Measurements from ENCODE around the gene SLC37A1.

SLC37A1 gene

DNA sequence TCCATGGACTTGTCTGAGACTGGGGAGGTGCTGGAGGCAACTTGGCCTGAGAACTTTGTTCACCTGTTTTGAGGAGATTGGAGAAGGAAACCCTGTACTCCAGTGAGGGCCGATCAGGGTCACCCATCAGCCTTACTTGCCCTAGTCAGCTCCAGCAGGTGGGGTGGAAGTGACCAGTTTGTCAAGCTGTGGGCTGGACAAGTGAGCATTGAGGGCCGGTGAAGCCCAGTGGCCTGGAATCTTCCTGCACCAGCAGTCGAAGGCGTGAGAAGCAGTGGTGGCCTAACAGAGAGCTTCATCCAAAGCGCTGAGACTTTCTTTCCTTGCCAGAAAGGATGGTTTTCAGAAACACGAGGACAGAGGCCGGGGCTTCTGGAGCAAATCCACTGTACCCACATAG lies 9.6 kb downstream of the SLC37A1 start:
- TF ChIP-seq, protein P1, sequence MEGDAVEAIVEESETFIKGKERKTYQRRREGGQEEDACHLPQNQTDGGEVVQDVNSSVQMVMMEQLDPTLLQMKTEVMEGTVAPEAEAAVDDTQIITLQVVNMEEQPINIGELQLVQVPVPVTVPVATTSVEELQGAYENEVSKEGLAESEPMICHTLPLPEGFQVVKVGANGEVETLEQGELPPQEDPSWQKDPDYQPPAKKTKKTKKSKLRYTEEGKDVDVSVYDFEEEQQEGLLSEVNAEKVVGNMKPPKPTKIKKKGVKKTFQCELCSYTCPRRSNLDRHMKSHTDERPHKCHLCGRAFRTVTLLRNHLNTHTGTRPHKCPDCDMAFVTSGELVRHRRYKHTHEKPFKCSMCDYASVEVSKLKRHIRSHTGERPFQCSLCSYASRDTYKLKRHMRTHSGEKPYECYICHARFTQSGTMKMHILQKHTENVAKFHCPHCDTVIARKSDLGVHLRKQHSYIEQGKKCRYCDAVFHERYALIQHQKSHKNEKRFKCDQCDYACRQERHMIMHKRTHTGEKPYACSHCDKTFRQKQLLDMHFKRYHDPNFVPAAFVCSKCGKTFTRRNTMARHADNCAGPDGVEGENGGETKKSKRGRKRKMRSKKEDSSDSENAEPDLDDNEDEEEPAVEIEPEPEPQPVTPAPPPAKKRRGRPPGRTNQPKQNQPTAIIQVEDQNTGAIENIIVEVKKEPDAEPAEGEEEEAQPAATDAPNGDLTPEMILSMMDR (IDR thresholded peaks at IDR 0.05) = no peak
- Histone ChIP-seq H3K9ac (no peak overlapping the region), H3K79me2 (no peaks in the 10 kb centered on the region), H2AFZ (no peak overlapping the region), H3K4me1 (no peaks in the 10 kb centered on the region), H3K27ac (no peak overlapping the region), H3K4me3 (ENCODE audit: low read depth, low read length) (no peak overlapping the region), H3K4me2 (ENCODE audit: low read length) (no peak overlapping the region), H3K27me3 (ENCODE audit: control insufficient read depth, insufficient read depth, low read length) (no peaks in the 10 kb centered on the region), H3K36me3 (ENCODE audit: control insufficient read depth, insufficient read depth, low read length) (no peaks in the 10 kb centered on the region), H3K9me3 (ENCODE audit: control insufficient read depth, low read length) (no peaks in the 10 kb centered on the region)

DNA sequence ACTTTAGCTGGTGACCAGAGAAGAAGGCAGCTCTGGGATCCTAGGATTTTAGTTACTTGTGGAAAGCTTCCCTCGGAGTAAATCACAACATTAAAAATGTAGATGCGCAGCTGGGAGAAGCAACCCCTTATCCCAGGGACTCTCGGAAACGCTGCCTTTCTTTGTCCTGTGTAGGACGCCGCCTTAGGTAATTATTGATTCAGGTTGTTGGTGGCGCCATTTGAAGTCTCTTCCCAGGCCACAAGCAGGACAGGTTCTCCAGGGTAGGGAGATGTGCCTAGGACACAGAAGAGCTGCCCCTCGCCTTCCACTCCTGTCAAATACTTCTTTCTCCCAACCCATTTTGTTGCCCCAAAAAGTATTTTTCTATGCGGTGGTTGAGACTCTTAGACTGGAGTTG lies 10.3 kb downstream of the SLC37A1 start:
- Histone ChIP-seq H2AFZ (peak overlapping the region; percentile 51), H3K9me3 (ENCODE audit: control insufficient read depth, low read length) (no peaks in the 10 kb centered on the region), H3K79me2 (no peaks in the 10 kb centered on the region), H3K27me3 (ENCODE audit: control insufficient read depth, insufficient read depth, low read length) (no peaks in the 10 kb centered on the region), H3K4me2 (ENCODE audit: low read length) (no peak overlapping the region), H3K4me3 (ENCODE audit: low read depth, low read length) (no peak overlapping the region), H3K4me1 (no peaks in the 10 kb centered on the region), H3K9ac (no peak overlapping the region), H3K36me3 (ENCODE audit: control insufficient read depth, insufficient read depth, low read length) (no peaks in the 10 kb centered on the region), H3K27ac (peak overlapping the region; percentile 7)
- TF ChIP-seq, protein P1 (IDR thresholded peaks at IDR 0.05) = no peak

DNA sequence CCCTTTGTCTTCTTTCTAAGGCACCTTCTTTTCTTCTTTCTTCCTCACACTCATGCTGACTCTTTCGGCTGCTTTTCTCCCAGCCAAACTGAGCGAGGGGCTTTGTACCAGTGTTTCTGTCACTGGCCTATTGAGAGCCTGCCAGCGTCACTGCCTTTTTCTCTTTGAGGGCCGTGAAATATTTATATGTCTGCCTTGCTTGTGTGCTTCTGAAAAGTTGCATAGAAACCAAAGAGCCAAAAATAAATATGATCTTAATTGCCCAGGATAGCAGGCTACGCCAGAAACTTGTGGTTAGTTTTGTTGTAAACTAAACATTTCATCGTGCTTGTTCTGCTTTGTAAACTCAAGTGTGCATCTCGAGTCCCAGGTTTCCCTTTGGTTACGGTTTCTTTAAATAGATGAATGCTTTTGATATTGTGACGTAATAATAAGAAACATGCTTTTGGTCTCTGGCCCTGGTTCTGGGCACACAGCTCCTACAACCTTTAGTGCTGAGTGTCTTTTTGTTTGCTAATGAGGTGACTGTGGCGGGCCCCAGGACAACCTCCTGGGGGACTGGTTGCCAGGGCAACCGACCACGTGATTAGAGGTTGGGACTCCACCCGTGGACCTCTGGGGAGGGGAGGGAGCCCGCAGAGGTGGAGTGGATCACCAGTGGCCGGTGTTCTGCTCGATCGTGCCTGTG lies 10.8 kb downstream of the SLC37A1 start:
- TF ChIP-seq, protein P1 (IDR thresholded peaks at IDR 0.05) = no peak
- Histone ChIP-seq H2AFZ (peak overlapping the region; percentile 51), H3K36me3 (ENCODE audit: control insufficient read depth, insufficient read depth, low read length) (no peaks in the 10 kb centered on the region), H3K4me2 (ENCODE audit: low read length) (no peak overlapping the region), H3K79me2 (no peaks in the 10 kb centered on the region), H3K4me1 (no peaks in the 10 kb centered on the region), H3K27me3 (ENCODE audit: control insufficient read depth, insufficient read depth, low read length) (no peaks in the 10 kb centered on the region), H3K4me3 (ENCODE audit: low read depth, low read length) (no peak overlapping the region), H3K27ac (peak overlapping the region; percentile 7), H3K9ac (no peak overlapping the region), H3K9me3 (ENCODE audit: control insufficient read depth, low read length) (no peaks in the 10 kb centered on the region)

DNA sequence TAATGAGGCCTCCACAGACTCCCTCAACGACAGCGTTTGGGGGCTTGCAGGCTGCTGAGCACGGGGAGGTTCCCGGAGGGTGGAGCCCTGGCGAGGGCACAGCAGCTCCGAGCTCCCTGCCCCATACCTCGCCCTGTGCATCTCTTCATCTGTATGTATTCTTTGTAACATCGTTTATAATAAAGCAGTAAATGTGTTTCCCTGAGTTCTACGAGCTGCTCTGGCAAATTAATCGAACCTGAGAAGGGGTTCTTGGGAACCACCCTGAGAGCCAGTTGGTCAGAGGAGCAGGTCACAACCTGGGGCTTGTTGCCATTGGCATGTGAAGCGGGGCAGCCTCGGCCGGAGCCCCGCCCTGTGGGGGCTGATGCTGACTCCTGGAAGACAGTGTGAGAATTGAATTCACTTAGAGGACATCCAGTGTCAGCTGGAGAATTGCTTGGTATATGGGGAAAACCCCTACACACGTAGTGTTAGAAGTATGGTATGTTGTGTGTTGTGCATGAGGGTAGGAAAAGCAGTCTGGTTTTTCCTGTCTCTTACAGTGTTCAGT lies 11.5 kb downstream of the SLC37A1 start:
- H3K27me3 ChIP-seq (ENCODE audit: control insufficient read depth, insufficient read depth, low read length) = no peaks in the 10 kb centered on the region
- H3K36me3 ChIP-seq (ENCODE audit: control insufficient read depth, insufficient read depth, low read length) = no peaks in the 10 kb centered on the region
- H3K27ac ChIP-seq = peak overlapping the region; percentile 7
- no peaks in the 10 kb centered on the region for H3K9me3 ChIP-seq (ENCODE audit: control insufficient read depth, low read length)
- H2AFZ ChIP-seq = peak overlapping the region; percentile 51
- no peak overlapping the region for H3K4me2 ChIP-seq (ENCODE audit: low read length)
- TF ChIP-seq, protein P1 (IDR thresholded peaks at IDR 0.05) = no peak
- no peak overlapping the region for H3K4me3 ChIP-seq (ENCODE audit: low read depth, low read length)
- H3K9ac ChIP-seq = no peak overlapping the region
- H3K4me1 ChIP-seq = no peaks in the 10 kb centered on the region
- H3K79me2 ChIP-seq = no peaks in the 10 kb centered on the region
